Astrocyte (in vitro differentiated cells and primary cell): ENCODE measurements around the gene PKDCC.

Experiments used
- CTCF ChIP-seq: IDR thresholded peaks from 2 replicates; pipeline ENCODE4 v1.5.1; 2011; ENCODE audit warnings: low read depth, mild to moderate bottlenecking, inconsistent platforms, low read length, moderate library complexity; ENCODE audit not compliant: insufficient read depth
- EZH2 ChIP-seq: IDR thresholded peaks from 2 replicates; pipeline ENCODE4 v1.6.1; 2012; ENCODE audit warnings: mild to moderate bottlenecking, low read length, inconsistent platforms; ENCODE audit not compliant: insufficient read depth

GRCh38 chr2:42050010-42050702, 2.3 kb downstream of the PKDCC start:
- no peak for TF ChIP-seq CTCF
- TF ChIP-seq EZH2: no peak
